MM.1S (cell line): Measurements from ENCODE around the gene BTN3A1.

Experiments
- DNase-seq: peaks from one replicate; pipeline ENCODE4 v3.0.0-alpha.2; 2015
- H2AFZ ChIP-seq: fragments of 300-600 bp; sonication (generic); 2 replicates; pipeline ENCODE4 v1.6.0; 2016; ENCODE audit warnings: antibody characterized with exemption, low read length
- H3F3A ChIP-seq: fragments of 300-600 bp; sonication (generic); 2 replicates; pipeline ENCODE4 v1.6.1; 2016; ENCODE audit warnings: mild to moderate bottlenecking, antibody characterized with exemption, low read length, moderate library complexity, mixed read lengths; ENCODE audit not compliant: insufficient read depth
- H3K27ac ChIP-seq: fragments of 300-600 bp; sonication (generic); 2 replicates; pipeline ENCODE4 v1.5.1; 2016; ENCODE audit warnings: mild to moderate bottlenecking, low read length
- H3K27me3 ChIP-seq: fragments of 300-600 bp; sonication (generic); replicated peaks from 2 replicates; pipeline ENCODE4 v1.6.0; 2016; ENCODE audit warnings: low read length; ENCODE audit not compliant: insufficient read depth
- H3K36me3 ChIP-seq: fragments of 300-600 bp; sonication (generic); replicated peaks from 2 replicates; pipeline ENCODE4 v1.6.1; 2016; ENCODE audit warnings: mild to moderate bottlenecking, low read length, mixed read lengths; ENCODE audit not compliant: insufficient read depth
- H3K4me1 ChIP-seq: fragments of 300-600 bp; sonication (generic); 2 replicates; pipeline ENCODE4 v1.6.1; 2016; ENCODE audit warnings: low read length, mixed read lengths
- H3K4me2 ChIP-seq: fragments of 300-600 bp; sonication (generic); 2 replicates; pipeline ENCODE4 v1.6.0; 2016; ENCODE audit warnings: low read depth, low read length
- H3K4me3 ChIP-seq: fragments of 300-600 bp; sonication (generic); 2 replicates; pipeline ENCODE4 v1.5.1; 2016; ENCODE audit warnings: low read length, mixed read lengths
- H3K79me2 ChIP-seq: fragments of 300-600 bp; sonication (generic); 2 replicates; pipeline ENCODE4 v1.6.1; 2016; ENCODE audit warnings: mixed run types, low read length, mixed read lengths
- H3K9ac ChIP-seq: fragments of 300-600 bp; sonication (generic); 2 replicates; pipeline ENCODE4 v1.6.1; 2016; ENCODE audit warnings: low read length, mixed read lengths
- H3K9me2 ChIP-seq: fragments of 300-600 bp; sonication (generic); replicated peaks from 2 replicates; pipeline ENCODE4 v1.6.1; 2016; ENCODE audit warnings: mild to moderate bottlenecking, low read length, mixed read lengths; ENCODE audit not compliant: insufficient read depth
- H3K9me3 ChIP-seq: fragments of 300-600 bp; sonication (generic); replicated peaks from 2 replicates; pipeline ENCODE4 v1.6.1; 2016; ENCODE audit warnings: mild to moderate bottlenecking, low read length, mixed read lengths; ENCODE audit not compliant: insufficient read depth
- H4K20me1 ChIP-seq: fragments of 300-600 bp; sonication (generic); 2 replicates; pipeline ENCODE4 v1.6.1; 2016; ENCODE audit warnings: mild to moderate bottlenecking, low read length, moderate library complexity, mixed read lengths; ENCODE audit not compliant: insufficient read depth
- CTCF ChIP-seq: fragments of 300-600 bp; sonication (generic); IDR thresholded peaks from 2 replicates; pipeline ENCODE4 v1.5.1; 2016; ENCODE audit warnings: antibody characterized with exemption, low read length, mixed read lengths
- EZH2 ChIP-seq: fragments of 300-600 bp; sonication (generic); optimal IDR thresholded peaks from 2 replicates; pipeline ENCODE3; 2017; ENCODE audit warnings: low read depth, mild to moderate bottlenecking, antibody characterized with exemption, low read length, mixed read lengths
- EZH2phosphoT487 ChIP-seq: fragments of 300-600 bp; sonication (generic); IDR thresholded peaks from 2 replicates; pipeline ENCODE4 v1.6.1; 2018; ENCODE audit warnings: antibody characterized with exemption, low read length

Gene BTN3A1

GRCh38 chr6:26379740-26380139 is 22.3 kb upstream of the BTN3A1 start:
- Histone ChIP-seq H3K36me3 (0 out of 2 replicates have a peak, but pooled peaks cover 3% of the 10 kb centered on the region), H3K4me3 (no peak overlapping the region), H3F3A (peaks cover 12% of the 10 kb centered on the region), H3K9me2 (no peaks in the 10 kb centered on the region), H4K20me1 (no peaks in the 10 kb centered on the region), H3K27ac (no peak overlapping the region), H2AFZ (no peak overlapping the region), H3K9ac (no peak overlapping the region), H3K79me2 (peaks cover 17% of the 10 kb centered on the region), H3K4me1 (peaks cover 28% of the 10 kb centered on the region), H3K4me2 (no peak overlapping the region), H3K27me3 (no peaks in the 10 kb centered on the region), H3K9me3 (no peaks in the 10 kb centered on the region)
- DNase-seq: no peak
- TF ChIP-seq CTCF (no peak), EZH2phosphoT487 (no peak)

GRCh38 chr6:26380256-26380655 is 21.8 kb upstream of the BTN3A1 start:
- Histone ChIP-seq H3K9ac (no peak overlapping the region), H2AFZ (no peak overlapping the region), H3K4me1 (peaks cover 33% of the 10 kb centered on the region), H3K9me3 (no peaks in the 10 kb centered on the region), H3K27me3 (no peaks in the 10 kb centered on the region), H3F3A (peaks cover 12% of the 10 kb centered on the region), H3K36me3 (0 out of 2 replicates have a peak, but pooled peaks cover 4% of the 10 kb centered on the region), H4K20me1 (no peaks in the 10 kb centered on the region), H3K27ac (no peak overlapping the region), H3K79me2 (peaks cover 23% of the 10 kb centered on the region), H3K4me2 (no peak overlapping the region), H3K9me2 (no peaks in the 10 kb centered on the region), H3K4me3 (no peak overlapping the region)
- no peak for TF ChIP-seq CTCF
- no peak for TF ChIP-seq EZH2
- no peak for TF ChIP-seq EZH2phosphoT487
- DNase-seq: no peak

GRCh38 chr6:26382121-26382520 is 20.0 kb upstream of the BTN3A1 start:
- H3K27me3 ChIP-seq: no peaks in the 10 kb centered on the region
- H4K20me1 ChIP-seq: no peaks in the 10 kb centered on the region
- H3K4me2 ChIP-seq: no peak overlapping the region; the same call in 1 of the 2 replicates
- no peak overlapping the region for H2AFZ ChIP-seq
- no peak for DNase-seq
- TF ChIP-seq CTCF: no peak
- TF ChIP-seq EZH2phosphoT487: no peak
- TF ChIP-seq EZH2: no peak
- H3K4me1 ChIP-seq: peaks cover 49% of the 10 kb centered on the region
- H3K9me2 ChIP-seq: no peaks in the 10 kb centered on the region
- H3F3A ChIP-seq: peaks cover 18% of the 10 kb centered on the region
- H3K9me3 ChIP-seq: no peaks in the 10 kb centered on the region
- H3K4me3 ChIP-seq: no peak overlapping the region
- no peak overlapping the region for H3K9ac ChIP-seq
- 0 out of 2 replicates have a peak, but pooled peaks cover 4% of the 10 kb centered on the region for H3K36me3 ChIP-seq
- peaks cover 41% of the 10 kb centered on the region for H3K79me2 ChIP-seq
- H3K27ac ChIP-seq: no peak overlapping the region
